GM06990 (cell line): ENCODE results near the gene PRKCB.
"Not testable (repeated sequence)": the region's sequence is repeated elsewhere in the genome, so short reads cannot be mapped to it uniquely, and the experiment has no call there.

ENCODE experiments used
- DNase-seq: peaks from one replicate; pipeline ENCODE4 v3.0.0-alpha.2; 2011; ENCODE audit not compliant: insufficient read length; ENCODE audit errors: extremely low read depth
- H3K27me3 ChIP-seq: replicated peaks from 2 replicates; pipeline ENCODE4 v1.6.0; 2011; ENCODE audit warnings: low read length; ENCODE audit not compliant: control insufficient read depth, insufficient read depth
- H3K36me3 ChIP-seq: 2 replicates; pipeline ENCODE4 v1.5.1; 2011; ENCODE audit warnings: low read length; ENCODE audit not compliant: control insufficient read depth, insufficient read depth
- H3K4me3 ChIP-seq: replicated peaks from 2 replicates; pipeline ENCODE4 v1.5.1; 2011; ENCODE audit warnings: low read depth, mild to moderate bottlenecking, control low read depth, low read length
- CTCF ChIP-seq: IDR thresholded peaks from 2 replicates; pipeline ENCODE4 v1.5.1; 2011; ENCODE audit warnings: low read length, control low read depth, mild to moderate bottlenecking, inconsistent platforms; ENCODE audit not compliant: insufficient read depth, poor library complexity, severe bottlenecking

PRKCB gene

GRCh38 chr16:24094660-24095059, 258.9 kb downstream of the PRKCB start:
- Histone ChIP-seq H3K27me3 (no peaks in the 10 kb centered on the region), H3K4me3 (no peak overlapping the region), H3K36me3 (peaks cover 13% of the 10 kb centered on the region)
- TF ChIP-seq CTCF = no peak
- DNase-seq = no peak

- H3K27me3 ChIP-seq = no peaks in the 10 kb centered on the region
- DNase-seq = no peak
- no peak for TF ChIP-seq CTCF
- H3K4me3 ChIP-seq = no peak overlapping the region
- H3K36me3 ChIP-seq = peaks cover 15% of the 10 kb centered on the region
These were observed 263.1 kb downstream of the PRKCB start for GRCh38 chr16:24098896-24099295.

GRCh38 chr16:24101431-24101830, 265.6 kb downstream of the PRKCB start:
- Histone ChIP-seq H3K36me3 (peaks cover 6% of the 10 kb centered on the region), H3K4me3 (no peak overlapping the region), H3K27me3 (no peaks in the 10 kb centered on the region)
- no peak for TF ChIP-seq CTCF
- DNase-seq = no peak

GRCh38 chr16:24102209-24102660, 266.5 kb downstream of the PRKCB start:
- TF ChIP-seq CTCF = no peak
- Histone ChIP-seq H3K36me3 (peaks cover 6% of the 10 kb centered on the region), H3K4me3 (no peak overlapping the region), H3K27me3 (no peaks in the 10 kb centered on the region)
- no peak for DNase-seq

GRCh38 chr16:24105471-24105870, 269.7 kb downstream of the PRKCB start:
- H3K27me3 ChIP-seq, H3K36me3 ChIP-seq, DNase-seq, H3K4me3 ChIP-seq: not testable (repeated sequence)

- H3K4me3 ChIP-seq, DNase-seq, H3K27me3 ChIP-seq, H3K36me3 ChIP-seq: not testable (repeated sequence)
These were observed 272.3 kb downstream of the PRKCB start for GRCh38 chr16:24108090-24108489.

- H3K36me3 ChIP-seq = peaks cover 6% of the 10 kb centered on the region
- no peak overlapping the region for H3K4me3 ChIP-seq
- DNase-seq = no peak
- TF ChIP-seq CTCF = no peak
- no peaks in the 10 kb centered on the region for H3K27me3 ChIP-seq
These were observed 276.0 kb downstream of the PRKCB start for GRCh38 chr16:24111724-24112302.
